Ectodermal cell (in vitro differentiated cells): Measurements from ENCODE around the gene GRID2. TPM values are rescaled to one million over a fixed set of nuclear protein-coding genes. Genes with fewer than 3 reads are reported as not detected.

ENCODE experiments used
- H3K27ac ChIP-seq: 2 replicates; pipeline ENCODE4 v1.7.0; 2013; ENCODE audit warnings: mild to moderate bottlenecking, low read depth, low read length; ENCODE audit not compliant: insufficient read depth, poor library complexity, severe bottlenecking
- H3K27me3 ChIP-seq: 2 replicates; pipeline ENCODE4 v1.7.0; 2013; ENCODE audit warnings: mild to moderate bottlenecking, low read length; ENCODE audit not compliant: insufficient read depth, control insufficient read depth, poor library complexity, severe bottlenecking
- H3K36me3 ChIP-seq: one replicate; pipeline ENCODE4 v1.7.0; 2013; ENCODE audit warnings: low read length; ENCODE audit not compliant: control insufficient read depth, insufficient read depth
- H3K4me1 ChIP-seq: one replicate; pipeline ENCODE4 v1.7.0; 2013; ENCODE audit warnings: low read length; ENCODE audit not compliant: control insufficient read depth, insufficient read depth
- H3K4me3 ChIP-seq: 2 replicates; pipeline ENCODE4 v1.7.0; 2013; ENCODE audit warnings: low read depth, low read length, control low read depth; ENCODE audit not compliant: insufficient read depth
- H3K9me3 ChIP-seq: 2 replicates; pipeline ENCODE4 v1.7.0; 2013; ENCODE audit warnings: mild to moderate bottlenecking, low read length, moderate library complexity; ENCODE audit not compliant: control insufficient read depth
- WGBS, 2 experiments: methylation state at CpG; one replicate each; pipeline ENCODE4 v1.1.7; 2013; ENCODE audit warnings: missing lambda C conversion rate in 2 of 2; 5-methylcytosine and 5-hydroxymethylcytosine counted together
- polyA plus RNA-seq, 4 experiments: library from polyadenylated mRNA; stranded (reverse); fragments of 50-300 nt; gene quantifications; one replicate each; pipeline ENCODE4 v1.2.3, GENCODE V29; 2013

GRID2 gene
- 1.00 TPM for polyA plus RNA-seq (2013, experiment 1 of 4)
- polyA plus RNA-seq (2013, experiment 2 of 4) = 1.00 TPM
- polyA plus RNA-seq (2013, experiment 3 of 4) = 1.1 TPM
- polyA plus RNA-seq (2013, experiment 4 of 4) = 2.1 TPM

- H3K27ac ChIP-seq = no peak within 1 kb of the TSS
- peaks cover 24% of the 10 kb centered on the region for H3K27me3 ChIP-seq
- peaks cover 4% of the 10 kb centered on the region for H3K4me1 ChIP-seq
- no peaks in the 10 kb centered on the region for H3K9me3 ChIP-seq
- 0% methylated on average over 28 to 29 of the region's 29 CpGs for WGBS, 2 experiments
- peak within 1 kb of the TSS; percentile 41 for H3K4me3 ChIP-seq
- H3K36me3 ChIP-seq = no peaks in the 10 kb centered on the region
Measured at GRCh38 chr4:92303621-92304027, at the start of gene GRID2. Gene GRID2 (plus strand): TSS chr4:92303966.

GRCh38 chr4:92253986-92254671 lies 49.6 kb upstream of the GRID2 start:
- 81 to 87% methylated on average over 4 of the region's 4 CpGs for WGBS, 2 experiments

GRCh38 chr4:92254767-92255442 lies 48.9 kb upstream of the GRID2 start:
- no peaks in the 10 kb centered on the region for H3K4me1 ChIP-seq
- H3K4me3 ChIP-seq = no peak overlapping the region
- WGBS, 2 experiments = 82 to 87% methylated on average over 8 of the region's 8 CpGs
- H3K27me3 ChIP-seq = no peaks in the 10 kb centered on the region
- no peak overlapping the region for H3K27ac ChIP-seq
- no peaks in the 10 kb centered on the region for H3K9me3 ChIP-seq
- H3K36me3 ChIP-seq = peaks cover 3% of the 10 kb centered on the region

More at GRCh38 chr4:92253986-92254671, 49.6 kb upstream of the GRID2 start:
- H3K9me3 ChIP-seq = no peaks in the 10 kb centered on the region
- H3K4me3 ChIP-seq = no peak overlapping the region
- no peaks in the 10 kb centered on the region for H3K27me3 ChIP-seq
- H3K4me1 ChIP-seq = no peaks in the 10 kb centered on the region
- peaks cover 3% of the 10 kb centered on the region for H3K36me3 ChIP-seq
- H3K27ac ChIP-seq = no peak overlapping the region

GRCh38 chr4:92255920-92256244 lies 47.9 kb upstream of the GRID2 start:
- Histone ChIP-seq H3K36me3 (peaks cover 3% of the 10 kb centered on the region), H3K9me3 (no peaks in the 10 kb centered on the region), H3K27me3 (no peaks in the 10 kb centered on the region), H3K4me1 (no peaks in the 10 kb centered on the region), H3K27ac (no peak overlapping the region), H3K4me3 (no peak overlapping the region)
- 95 to 100% methylated on average over 1 of the region's 1 CpG for WGBS, 2 experiments

GRCh38 chr4:92257931-92258857 lies 45.6 kb upstream of the GRID2 start:
- Histone ChIP-seq H3K27ac (no peak overlapping the region), H3K4me3 (no peak overlapping the region), H3K4me1 (no peaks in the 10 kb centered on the region), H3K27me3 (no peaks in the 10 kb centered on the region), H3K9me3 (no peaks in the 10 kb centered on the region), H3K36me3 (peaks cover 3% of the 10 kb centered on the region)
- 69 to 87% methylated on average over 1 of the region's 1 CpG for WGBS, 2 experiments

GRCh38 chr4:92261256-92261655 lies 42.5 kb upstream of the GRID2 start:
- Histone ChIP-seq H3K4me3 (no peak overlapping the region), H3K4me1 (no peaks in the 10 kb centered on the region), H3K36me3 (no peaks in the 10 kb centered on the region), H3K27ac (no peak overlapping the region), H3K27me3 (no peaks in the 10 kb centered on the region), H3K9me3 (no peaks in the 10 kb centered on the region)
- WGBS, 2 experiments = no CpG with 5 or more reads among the region's 2 CpGs

GRCh38 chr4:92262371-92262770 lies 41.4 kb upstream of the GRID2 start:
- Histone ChIP-seq H3K4me3 (no peak overlapping the region), H3K4me1 (no peaks in the 10 kb centered on the region), H3K36me3 (no peaks in the 10 kb centered on the region), H3K27ac (no peak overlapping the region), H3K27me3 (no peaks in the 10 kb centered on the region), H3K9me3 (no peaks in the 10 kb centered on the region)
- WGBS, 2 experiments = 90 to 96% methylated on average over 2 of the region's 2 CpGs

GRCh38 chr4:92263010-92263409 lies 40.8 kb upstream of the GRID2 start:
- Histone ChIP-seq H3K36me3 (no peaks in the 10 kb centered on the region), H3K9me3 (no peaks in the 10 kb centered on the region), H3K4me3 (no peak overlapping the region), H3K4me1 (no peaks in the 10 kb centered on the region), H3K27ac (no peak overlapping the region), H3K27me3 (no peaks in the 10 kb centered on the region)
- WGBS, 2 experiments = 78 to 90% methylated on average over 1 to 2 of the region's 2 CpGs

- no peak overlapping the region for H3K27ac ChIP-seq
- no peaks in the 10 kb centered on the region for H3K27me3 ChIP-seq
- H3K9me3 ChIP-seq = no peaks in the 10 kb centered on the region
- no peaks in the 10 kb centered on the region for H3K4me1 ChIP-seq
- WGBS, 2 experiments = 96 to 100% methylated on average over 1 of the region's 1 CpG
- H3K36me3 ChIP-seq = no peaks in the 10 kb centered on the region
- no peak overlapping the region for H3K4me3 ChIP-seq
Measured at GRCh38 chr4:92263575-92263974, 40.2 kb upstream of the GRID2 start.

GRCh38 chr4:92264163-92264562 lies 39.6 kb upstream of the GRID2 start:
- Histone ChIP-seq H3K4me1 (no peaks in the 10 kb centered on the region), H3K27me3 (no peaks in the 10 kb centered on the region), H3K27ac (no peak overlapping the region), H3K36me3 (no peaks in the 10 kb centered on the region), H3K4me3 (no peak overlapping the region), H3K9me3 (no peaks in the 10 kb centered on the region)
- 93 to 95% methylated on average over 2 to 3 of the region's 3 CpGs for WGBS, 2 experiments
